ENCODE data around the gene RBM18.

DNA sequence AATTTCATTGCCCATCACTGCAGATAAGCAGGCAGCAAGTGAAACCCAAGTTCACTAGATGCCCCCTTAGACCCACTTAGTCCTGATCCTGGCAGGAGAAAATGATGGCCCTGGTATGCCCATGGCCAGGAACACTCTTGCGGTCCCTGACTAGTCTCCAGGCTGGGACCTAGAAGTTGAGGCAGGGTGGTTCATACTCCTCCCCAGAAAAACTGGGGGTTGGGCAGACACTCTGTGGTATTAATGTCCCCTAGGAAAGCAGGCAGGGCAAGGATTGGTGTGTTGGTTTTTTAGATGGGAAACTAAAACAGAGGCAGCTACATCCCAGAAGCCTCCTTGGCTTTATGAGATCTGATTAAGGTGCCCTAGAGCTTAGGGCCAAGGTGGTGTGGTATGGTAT lies 49.0 kb downstream of the RBM18 start:
- TF ChIP-seq, protein P1, sequence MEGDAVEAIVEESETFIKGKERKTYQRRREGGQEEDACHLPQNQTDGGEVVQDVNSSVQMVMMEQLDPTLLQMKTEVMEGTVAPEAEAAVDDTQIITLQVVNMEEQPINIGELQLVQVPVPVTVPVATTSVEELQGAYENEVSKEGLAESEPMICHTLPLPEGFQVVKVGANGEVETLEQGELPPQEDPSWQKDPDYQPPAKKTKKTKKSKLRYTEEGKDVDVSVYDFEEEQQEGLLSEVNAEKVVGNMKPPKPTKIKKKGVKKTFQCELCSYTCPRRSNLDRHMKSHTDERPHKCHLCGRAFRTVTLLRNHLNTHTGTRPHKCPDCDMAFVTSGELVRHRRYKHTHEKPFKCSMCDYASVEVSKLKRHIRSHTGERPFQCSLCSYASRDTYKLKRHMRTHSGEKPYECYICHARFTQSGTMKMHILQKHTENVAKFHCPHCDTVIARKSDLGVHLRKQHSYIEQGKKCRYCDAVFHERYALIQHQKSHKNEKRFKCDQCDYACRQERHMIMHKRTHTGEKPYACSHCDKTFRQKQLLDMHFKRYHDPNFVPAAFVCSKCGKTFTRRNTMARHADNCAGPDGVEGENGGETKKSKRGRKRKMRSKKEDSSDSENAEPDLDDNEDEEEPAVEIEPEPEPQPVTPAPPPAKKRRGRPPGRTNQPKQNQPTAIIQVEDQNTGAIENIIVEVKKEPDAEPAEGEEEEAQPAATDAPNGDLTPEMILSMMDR (IDR thresholded peaks at IDR 0.05; ENCODE audit: poor library complexity, severe bottlenecking) = no peak
- TF ChIP-seq EP300 (conservative IDR thresholded peaks at IDR 0.05; ENCODE audit: poor library complexity, severe bottlenecking) (no peak), RAD21 (conservative IDR thresholded peaks at IDR 0.05) (no peak), POLR2AphosphoS5 (IDR thresholded peaks at IDR 0.05) (no peak), TAF1 (IDR thresholded peaks at IDR 0.05; ENCODE audit: low read depth) (no peak), EZH2 (IDR thresholded peaks at IDR 0.05; ENCODE audit: borderline replicate concordance, insufficient read depth, low read length, poor library complexity, severe bottlenecking) (no peak), SMC3 (conservative IDR thresholded peaks at IDR 0.05; ENCODE audit: poor library complexity) (no peak), MXI1 (conservative IDR thresholded peaks at IDR 0.05; ENCODE audit: poor library complexity, severe bottlenecking) (no peak)
- TF ChIP-seq, protein P2, sequence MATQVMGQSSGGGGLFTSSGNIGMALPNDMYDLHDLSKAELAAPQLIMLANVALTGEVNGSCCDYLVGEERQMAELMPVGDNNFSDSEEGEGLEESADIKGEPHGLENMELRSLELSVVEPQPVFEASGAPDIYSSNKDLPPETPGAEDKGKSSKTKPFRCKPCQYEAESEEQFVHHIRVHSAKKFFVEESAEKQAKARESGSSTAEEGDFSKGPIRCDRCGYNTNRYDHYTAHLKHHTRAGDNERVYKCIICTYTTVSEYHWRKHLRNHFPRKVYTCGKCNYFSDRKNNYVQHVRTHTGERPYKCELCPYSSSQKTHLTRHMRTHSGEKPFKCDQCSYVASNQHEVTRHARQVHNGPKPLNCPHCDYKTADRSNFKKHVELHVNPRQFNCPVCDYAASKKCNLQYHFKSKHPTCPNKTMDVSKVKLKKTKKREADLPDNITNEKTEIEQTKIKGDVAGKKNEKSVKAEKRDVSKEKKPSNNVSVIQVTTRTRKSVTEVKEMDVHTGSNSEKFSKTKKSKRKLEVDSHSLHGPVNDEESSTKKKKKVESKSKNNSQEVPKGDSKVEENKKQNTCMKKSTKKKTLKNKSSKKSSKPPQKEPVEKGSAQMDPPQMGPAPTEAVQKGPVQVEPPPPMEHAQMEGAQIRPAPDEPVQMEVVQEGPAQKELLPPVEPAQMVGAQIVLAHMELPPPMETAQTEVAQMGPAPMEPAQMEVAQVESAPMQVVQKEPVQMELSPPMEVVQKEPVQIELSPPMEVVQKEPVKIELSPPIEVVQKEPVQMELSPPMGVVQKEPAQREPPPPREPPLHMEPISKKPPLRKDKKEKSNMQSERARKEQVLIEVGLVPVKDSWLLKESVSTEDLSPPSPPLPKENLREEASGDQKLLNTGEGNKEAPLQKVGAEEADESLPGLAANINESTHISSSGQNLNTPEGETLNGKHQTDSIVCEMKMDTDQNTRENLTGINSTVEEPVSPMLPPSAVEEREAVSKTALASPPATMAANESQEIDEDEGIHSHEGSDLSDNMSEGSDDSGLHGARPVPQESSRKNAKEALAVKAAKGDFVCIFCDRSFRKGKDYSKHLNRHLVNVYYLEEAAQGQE (IDR thresholded peaks at IDR 0.05; ENCODE audit: borderline replicate concordance) = no peak
